GM13977 (cell line): Measurements from ENCODE around the gene CTBP2.

Experiments used
- DNase-seq: peaks from one replicate; pipeline ENCODE4 v3.0.0; 2012; ENCODE audit warnings: low spot score
- in situ Hi-C: fragments of 300-500 bp; cut with MboI; formaldehyde crosslinking; loops from one replicate; pipeline ENCODE4 v1.12.0; 2022; ENCODE audit warnings: low sequenced_read_pairs, low pct_unique_long_range_greater_than_20kb, mixed read lengths, inconsistent platforms; ENCODE audit not compliant: unreplicated experiment
- TF ChIP-seq, protein P1 (sequence below): IDR thresholded peaks from 2 replicates; pipeline ENCODE4 v1.5.1; 2012; ENCODE audit warnings: mild to moderate bottlenecking, control low read depth; ENCODE audit not compliant: insufficient read depth; ENCODE audit errors: extremely low read depth, missing control alignments

The CTBP2 gene

DNA sequence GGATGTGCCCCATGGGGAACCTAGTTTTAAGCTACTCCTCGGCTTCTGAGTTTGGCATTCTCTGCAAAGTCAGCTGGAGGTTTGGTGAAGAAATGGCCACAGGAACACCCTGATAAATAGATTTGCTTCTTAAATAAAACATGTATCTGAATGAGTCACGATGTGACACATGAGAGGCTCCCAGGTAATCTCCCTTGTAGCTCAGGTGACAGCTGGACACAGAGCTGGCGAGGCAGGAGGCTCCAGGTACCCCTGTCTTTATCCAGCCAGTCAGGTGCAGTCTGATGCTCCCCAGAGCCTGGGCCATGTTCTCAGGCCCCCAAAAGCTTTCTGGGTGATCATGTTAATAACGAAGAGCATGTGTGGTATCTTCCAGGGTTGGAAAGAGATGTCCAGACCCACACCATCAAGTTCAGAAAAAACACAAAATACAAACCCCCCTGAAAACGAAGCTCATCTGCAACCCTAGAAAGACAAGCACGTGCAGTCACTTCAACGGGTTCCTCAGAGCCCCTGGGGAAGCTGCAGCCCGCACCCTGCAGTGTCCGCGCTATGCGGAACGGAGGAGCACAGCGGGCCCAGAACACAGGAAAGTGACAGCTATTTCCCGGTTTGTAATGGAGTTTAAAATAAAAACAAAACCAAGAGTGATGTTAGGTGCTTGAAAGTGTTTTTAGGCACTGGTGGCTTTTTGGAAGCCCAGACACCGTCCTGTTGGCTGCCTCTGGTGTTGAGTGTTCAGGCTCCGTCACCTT, 149.0 kb downstream of the CTBP2 start:
- no peak for DNase-seq
- TF ChIP-seq, protein P1, sequence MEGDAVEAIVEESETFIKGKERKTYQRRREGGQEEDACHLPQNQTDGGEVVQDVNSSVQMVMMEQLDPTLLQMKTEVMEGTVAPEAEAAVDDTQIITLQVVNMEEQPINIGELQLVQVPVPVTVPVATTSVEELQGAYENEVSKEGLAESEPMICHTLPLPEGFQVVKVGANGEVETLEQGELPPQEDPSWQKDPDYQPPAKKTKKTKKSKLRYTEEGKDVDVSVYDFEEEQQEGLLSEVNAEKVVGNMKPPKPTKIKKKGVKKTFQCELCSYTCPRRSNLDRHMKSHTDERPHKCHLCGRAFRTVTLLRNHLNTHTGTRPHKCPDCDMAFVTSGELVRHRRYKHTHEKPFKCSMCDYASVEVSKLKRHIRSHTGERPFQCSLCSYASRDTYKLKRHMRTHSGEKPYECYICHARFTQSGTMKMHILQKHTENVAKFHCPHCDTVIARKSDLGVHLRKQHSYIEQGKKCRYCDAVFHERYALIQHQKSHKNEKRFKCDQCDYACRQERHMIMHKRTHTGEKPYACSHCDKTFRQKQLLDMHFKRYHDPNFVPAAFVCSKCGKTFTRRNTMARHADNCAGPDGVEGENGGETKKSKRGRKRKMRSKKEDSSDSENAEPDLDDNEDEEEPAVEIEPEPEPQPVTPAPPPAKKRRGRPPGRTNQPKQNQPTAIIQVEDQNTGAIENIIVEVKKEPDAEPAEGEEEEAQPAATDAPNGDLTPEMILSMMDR = no peak
- in situ Hi-C loops = no loop called here

DNA sequence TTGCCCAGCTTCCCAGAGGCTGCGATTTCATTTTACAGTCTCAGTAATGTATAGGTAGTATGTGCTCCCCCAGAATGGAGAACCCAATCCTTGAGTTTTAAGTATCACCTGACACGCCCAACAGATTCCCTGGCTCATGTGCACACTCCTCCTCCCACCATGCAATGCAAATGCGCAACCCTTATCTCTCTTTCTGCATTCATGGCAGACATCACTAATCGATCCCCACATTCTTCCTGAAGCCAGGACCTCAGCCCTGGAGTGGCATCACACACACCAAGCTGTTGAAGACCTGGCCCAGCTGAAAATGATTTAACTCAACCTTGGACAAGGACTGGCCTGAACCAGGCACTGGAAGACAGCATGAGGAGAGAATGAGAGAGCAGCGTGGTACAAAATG, 150.0 kb downstream of the CTBP2 start:
- no peak for DNase-seq
- in situ Hi-C loops = no loop called here
- TF ChIP-seq, protein P1 = no peak

GRCh38 chr10:125009661-125010161, 150.7 kb downstream of the CTBP2 start:
- in situ Hi-C loops = no loop called here
- no peak for DNase-seq
- TF ChIP-seq, protein P1 = no peak

- DNase-seq = no peak
- in situ Hi-C loops = no loop called here
- TF ChIP-seq, protein P1 = no peak
Observed at GRCh38 chr10:125008689-125009638, 151.4 kb downstream of the CTBP2 start.

- in situ Hi-C loops = no loop called here
- TF ChIP-seq, protein P1 = no peak
- DNase-seq = no peak
Observed at GRCh38 chr10:125007436-125007835, 152.9 kb downstream of the CTBP2 start.

DNA sequence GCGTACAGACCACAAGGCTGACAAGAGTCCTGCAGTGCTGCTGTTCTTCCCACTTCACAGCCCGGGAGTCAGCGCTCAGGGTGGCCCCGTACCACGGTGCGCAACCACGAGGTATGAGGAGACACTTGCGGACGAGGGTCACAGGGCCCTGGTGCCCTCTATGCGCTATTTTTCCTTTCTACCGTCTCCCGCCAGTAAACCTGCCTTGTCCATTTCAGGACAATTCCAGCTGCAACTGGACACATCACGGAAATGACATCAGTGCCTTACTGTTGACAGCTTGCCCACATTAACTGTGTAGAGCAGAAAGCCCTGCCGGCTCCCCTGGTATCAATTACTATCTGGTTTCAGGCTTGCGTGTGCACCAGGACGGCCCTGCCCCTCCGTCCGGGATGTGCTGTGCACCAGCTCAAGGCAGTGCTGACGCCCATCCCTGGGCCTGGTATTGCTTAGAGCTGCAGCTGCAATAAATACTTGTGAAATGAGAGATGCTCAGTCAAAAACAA, 153.4 kb downstream of the CTBP2 start:
- TF ChIP-seq, protein P1 = no peak
- no peak for DNase-seq
- in situ Hi-C loops = no loop called here
